DND-41 (cell line): ENCODE measurements around the gene TLX1.

Experiments used
- CTCF ChIP-seq: IDR thresholded peaks from 2 replicates; pipeline ENCODE4 v1.5.1; 2012; ENCODE audit warnings: borderline replicate concordance, low read length, moderate library complexity, mild to moderate bottlenecking; ENCODE audit not compliant: poor library complexity, severe bottlenecking; ENCODE audit errors: extremely low read depth
- EZH2 ChIP-seq: IDR thresholded peaks from 3 replicates; pipeline ENCODE4 v1.6.1; 2012; ENCODE audit warnings: borderline replicate concordance, low read depth, mild to moderate bottlenecking, moderate library complexity, low read length, inconsistent platforms; ENCODE audit not compliant: severe bottlenecking

DNA sequence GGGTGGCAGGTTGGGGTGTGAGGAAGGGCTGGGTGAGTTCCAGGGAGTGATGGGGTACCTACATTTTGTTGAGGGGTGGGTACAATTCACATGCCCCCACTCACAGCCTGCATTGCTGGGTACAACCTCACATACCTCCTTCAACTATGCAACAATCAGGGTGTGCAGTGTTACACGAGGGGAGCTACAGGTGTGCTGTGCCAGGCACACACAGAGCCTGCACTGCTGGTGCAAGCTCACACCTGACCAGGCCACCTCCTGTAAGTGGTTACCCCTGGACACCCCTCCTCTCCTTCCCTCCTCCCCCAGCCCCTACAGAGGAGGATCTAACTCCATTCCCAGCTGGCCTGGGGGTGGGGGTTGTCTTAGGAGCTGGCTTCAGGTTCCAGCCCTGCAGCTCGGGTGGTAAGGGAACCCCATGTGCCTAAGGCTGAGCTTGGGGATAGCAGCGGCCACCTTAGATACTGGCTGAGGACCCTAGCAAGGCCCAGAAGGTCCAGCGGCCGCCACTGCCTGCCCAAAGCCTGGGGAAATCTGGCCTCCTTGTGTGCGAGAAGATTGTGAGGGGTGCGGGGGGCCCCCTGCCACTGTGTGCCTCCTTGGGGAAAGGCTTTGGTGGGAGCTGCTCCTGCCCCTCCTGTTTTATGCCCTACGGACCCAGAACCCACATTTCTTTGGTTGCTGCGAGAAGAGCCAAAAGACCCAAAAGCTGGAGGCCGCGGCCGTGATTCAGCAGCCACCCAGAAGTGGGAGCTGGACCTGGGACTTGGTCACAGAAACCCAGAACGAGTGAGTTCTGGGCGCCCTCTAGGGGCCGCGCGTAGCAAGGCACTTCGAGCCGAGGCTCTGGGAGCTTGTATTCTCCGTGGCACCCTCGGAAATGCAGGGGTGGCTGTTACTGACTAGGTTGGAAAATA, 10.8 kb downstream of the TLX1 start:
- TF ChIP-seq CTCF (peak; percentile 98), EZH2 (no peak)
